Neuronal stem cell (in vitro differentiated cells): ENCODE measurements around the gene COTL1.

Experiments used
- DNase-seq: peaks from one replicate; pipeline ENCODE4 v3.0.0-alpha.2; 2013; ENCODE audit warnings: low spot score
- H2AFZ ChIP-seq: one replicate; pipeline ENCODE4 v1.6.1; 2013; ENCODE audit warnings: mild to moderate bottlenecking, low read length, inconsistent platforms
- H2AK5ac ChIP-seq: 2 replicates; pipeline ENCODE4 v1.6.1; 2013; ENCODE audit warnings: low read depth, mild to moderate bottlenecking, inconsistent platforms, low read length, moderate library complexity, mixed read lengths
- H2BK120ac ChIP-seq: 2 replicates; pipeline ENCODE4 v1.6.1; 2013; ENCODE audit warnings: low read depth, mild to moderate bottlenecking, inconsistent platforms, low read length, moderate library complexity, mixed read lengths
- H2BK12ac ChIP-seq: one replicate; pipeline ENCODE4 v1.6.1; 2013; ENCODE audit warnings: low read length, inconsistent platforms
- H2BK15ac ChIP-seq: 2 replicates; pipeline ENCODE4 v1.6.1; 2013; ENCODE audit warnings: mild to moderate bottlenecking, low read length, inconsistent platforms, mixed read lengths
- H2BK5ac ChIP-seq: one replicate; pipeline ENCODE4 v1.6.1; 2013; ENCODE audit warnings: inconsistent platforms, mild to moderate bottlenecking, low read length, moderate library complexity
- H3K14ac ChIP-seq: one replicate; pipeline ENCODE4 v1.6.1; 2013; ENCODE audit warnings: low read length, inconsistent platforms
- H3K18ac ChIP-seq: 2 replicates; pipeline ENCODE4 v1.6.1; 2013; ENCODE audit warnings: low read length, inconsistent platforms
- H3K23ac ChIP-seq: 2 replicates; pipeline ENCODE4 v1.6.1; 2013; ENCODE audit warnings: low read depth, mild to moderate bottlenecking, mixed read lengths, low read length, inconsistent platforms; ENCODE audit not compliant: poor library complexity
- H3K27ac ChIP-seq: replicated peaks from 3 replicates; pipeline ENCODE4 v1.5.1; 2013; ENCODE audit warnings: low read length, inconsistent platforms
- H3K27me3 ChIP-seq, 3 experiments: 2 replicates each; pipeline ENCODE4 v1.6.1; 2013; ENCODE audit warnings: low read length in 3 of 3, mild to moderate bottlenecking in 2 of 3, inconsistent platforms in 1 of 3, low read depth in 1 of 3, mixed read lengths in 1 of 3, moderate library complexity in 1 of 3; ENCODE audit not compliant: control insufficient read depth in 3 of 3, insufficient read depth in 3 of 3
- H3K36me3 ChIP-seq, 2 donors: replicated peaks in 1 of 2; 2 replicates each; pipeline ENCODE4 v1.6.1; 2013; ENCODE audit warnings: low read length in 2 of 2; ENCODE audit not compliant: control insufficient read depth in 2 of 2, insufficient read depth in 2 of 2
- H3K4ac ChIP-seq: 2 replicates; pipeline ENCODE4 v1.6.1; 2013; ENCODE audit warnings: inconsistent platforms, mild to moderate bottlenecking, low read length, moderate library complexity
- H3K4me1 ChIP-seq, 2 donors: 1 replicate in 1 of 2; 2 replicates in 1 of 2; pipeline ENCODE4 v1.6.1; 2013; ENCODE audit warnings: low read length in 2 of 2, low read depth in 1 of 2; ENCODE audit not compliant: control insufficient read depth in 2 of 2, insufficient read depth in 1 of 2
- H3K4me2 ChIP-seq: one replicate; pipeline ENCODE4 v1.6.1; 2013; ENCODE audit warnings: mild to moderate bottlenecking, low read length, inconsistent platforms; ENCODE audit not compliant: insufficient read depth, poor library complexity, severe bottlenecking
- H3K4me3 ChIP-seq, 2 donors: 2 replicates each; pipeline ENCODE4 v1.5.1; 2013; ENCODE audit warnings: low read length in 2 of 2, mild to moderate bottlenecking in 2 of 2, inconsistent platforms in 1 of 2, moderate library complexity in 1 of 2
- H3K79me1 ChIP-seq: one replicate; pipeline ENCODE4 v1.6.1; 2013; ENCODE audit warnings: low read depth, mild to moderate bottlenecking, inconsistent platforms, low read length, moderate library complexity
- H3K9ac ChIP-seq: one replicate; pipeline ENCODE4 v1.6.1; 2013; ENCODE audit warnings: mild to moderate bottlenecking, low read depth, low read length, inconsistent platforms; ENCODE audit not compliant: poor library complexity
- H3K9me3 ChIP-seq, 2 donors: replicated peaks in 1 of 2; 2 replicates each; pipeline versions ENCODE3 to v1.6.1; 2013; ENCODE audit warnings: low read length in 2 of 2, mild to moderate bottlenecking in 2 of 2, inconsistent platforms in 1 of 2, low read depth in 1 of 2, mixed read lengths in 1 of 2, moderate library complexity in 1 of 2; ENCODE audit not compliant: control insufficient read depth in 2 of 2, insufficient read depth in 1 of 2
- H4K8ac ChIP-seq: one replicate; pipeline ENCODE4 v1.6.1; 2013; ENCODE audit warnings: low read depth, mild to moderate bottlenecking, inconsistent platforms, low read length, moderate library complexity
- H4K91ac ChIP-seq: one replicate; pipeline ENCODE4 v1.6.1; 2013; ENCODE audit warnings: low read length, low read depth, mild to moderate bottlenecking, inconsistent platforms; ENCODE audit not compliant: poor library complexity
- WGBS, 2 donors: extraction: QIAGEN DNeasy Blood & Tissue Kit; methylation state at CpG; one replicate each; pipeline ENCODE4 v1.1.7; 2013; ENCODE audit warnings: missing lambda C conversion rate in 2 of 2, mixed read lengths in 1 of 2; ENCODE audit not compliant: insufficient read length in 2 of 2, insufficient replicate concordance in 1 of 2; ENCODE audit errors: extremely low coverage in 2 of 2; 5-methylcytosine and 5-hydroxymethylcytosine counted together

COTL1 gene

GRCh38 chr16:84557059-84557458, 60.8 kb downstream of the COTL1 start:
- H3K9ac ChIP-seq = no peak overlapping the region
- H3K79me1 ChIP-seq = no peaks in the 10 kb centered on the region
- H3K18ac ChIP-seq = no peak overlapping the region
- H3K4me2 ChIP-seq = no peak overlapping the region
- peaks cover 0 to 10% of the 10 kb centered on the region in 2 donors for H3K36me3 ChIP-seq
- DNase-seq = no peak
- no CpG with 5 or more reads among the region's 6 CpGs for WGBS, 2 donors
- H2BK12ac ChIP-seq = no peak overlapping the region
- H3K4me1 ChIP-seq = peaks cover 21 to 43% of the 10 kb centered on the region in 2 donors
- no peak overlapping the region for H2BK15ac ChIP-seq
- no peak overlapping the region for H2AFZ ChIP-seq
- no peak overlapping the region for H3K14ac ChIP-seq
- H3K4me3 ChIP-seq = no peak overlapping the region
- H2BK5ac ChIP-seq = no peak overlapping the region
- no peak overlapping the region for H4K91ac ChIP-seq
- H3K27me3 ChIP-seq = no peaks in the 10 kb centered on the region
- no peak overlapping the region for H2AK5ac ChIP-seq
- no peak overlapping the region for H4K8ac ChIP-seq
- no peak overlapping the region for H2BK120ac ChIP-seq
- no peaks in the 10 kb centered on the region for H3K9me3 ChIP-seq
- no peak overlapping the region for H3K4ac ChIP-seq
- H3K27ac ChIP-seq = no peak overlapping the region
- no peak overlapping the region for H3K23ac ChIP-seq

- Histone ChIP-seq H3K27ac (peak overlapping the region; percentile 27), H3K14ac (no peak overlapping the region), H3K18ac (peak overlapping the region; percentile 76), H2BK12ac (no peak overlapping the region), H3K4me3 (no peak overlapping the region), H2BK5ac (no peak overlapping the region), H3K27me3 (no peaks in the 10 kb centered on the region), H3K4me2 (no peak overlapping the region), H2AFZ (no peak overlapping the region), H3K4ac (no peak overlapping the region), H3K23ac (no peak overlapping the region), H2AK5ac (no peak overlapping the region), H3K36me3 (no peaks in the 10 kb centered on the region), H4K8ac (no peak overlapping the region), H2BK120ac (no peak overlapping the region), H3K79me1 (no peaks in the 10 kb centered on the region), H2BK15ac (no peak overlapping the region), H3K4me1 (peaks cover 20 to 46% of the 10 kb centered on the region in 2 donors), H3K9me3 (no peaks in the 10 kb centered on the region), H3K9ac (no peak overlapping the region), H4K91ac (no peak overlapping the region)
- no peak for DNase-seq
- WGBS, 2 donors = no CpG with 5 or more reads among the region's 19 CpGs
Observed at GRCh38 chr16:84555418-84556196, 62.3 kb downstream of the COTL1 start.

DNA sequence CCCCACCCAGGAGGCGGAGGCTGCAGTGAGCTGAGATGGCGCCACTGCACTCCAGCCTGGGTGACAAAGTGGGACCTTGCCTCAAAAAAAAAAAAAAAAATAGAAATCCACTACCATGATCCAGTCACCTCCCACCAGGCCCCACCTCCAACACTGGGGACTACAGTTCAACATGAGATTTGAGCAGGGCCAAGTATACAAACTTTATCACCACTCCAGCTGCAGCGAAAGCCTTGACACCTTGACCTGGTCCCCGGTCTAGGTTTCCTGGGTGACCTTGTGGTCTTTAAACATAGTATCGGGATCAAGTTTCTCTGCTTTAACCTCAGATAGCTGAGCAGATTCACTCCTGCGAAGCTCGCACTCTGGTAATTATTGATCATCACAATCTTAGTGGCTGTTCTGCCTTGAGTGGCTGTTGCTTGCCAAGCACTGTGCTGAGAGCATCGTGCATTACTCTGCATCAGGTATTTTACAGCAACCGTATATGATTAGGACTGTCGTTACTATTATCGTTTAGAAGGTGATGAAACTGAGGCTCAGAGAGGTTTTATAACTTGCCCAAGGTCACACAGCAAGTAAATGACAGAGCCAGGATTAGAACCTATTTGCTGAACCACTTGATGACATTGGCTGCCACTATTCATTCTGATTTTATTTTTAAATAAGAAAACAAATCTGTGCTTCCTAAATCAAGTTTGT, 63.1 kb downstream of the COTL1 start:
- Histone ChIP-seq H2AFZ (no peak overlapping the region), H3K9me3 (no peaks in the 10 kb centered on the region), H3K9ac (no peak overlapping the region), H2AK5ac (no peak overlapping the region), H4K8ac (no peak overlapping the region), H3K27ac (no peak overlapping the region), H3K23ac (no peak overlapping the region), H3K27me3 (no peaks in the 10 kb centered on the region), H3K4me3 (no peak overlapping the region), H2BK5ac (no peak overlapping the region), H2BK120ac (no peak overlapping the region), H3K4me2 (no peak overlapping the region), H3K18ac (no peak overlapping the region), H4K91ac (no peak overlapping the region), H2BK12ac (no peak overlapping the region), H3K4ac (no peak overlapping the region), H3K79me1 (no peaks in the 10 kb centered on the region), H3K4me1 (peaks cover 22 to 47% of the 10 kb centered on the region in 2 donors), H3K14ac (no peak overlapping the region), H3K36me3 (no peaks in the 10 kb centered on the region), H2BK15ac (no peak overlapping the region)
- no peak for DNase-seq
- WGBS, 2 donors = no CpG with 5 or more reads among the region's 11 CpGs

DNA sequence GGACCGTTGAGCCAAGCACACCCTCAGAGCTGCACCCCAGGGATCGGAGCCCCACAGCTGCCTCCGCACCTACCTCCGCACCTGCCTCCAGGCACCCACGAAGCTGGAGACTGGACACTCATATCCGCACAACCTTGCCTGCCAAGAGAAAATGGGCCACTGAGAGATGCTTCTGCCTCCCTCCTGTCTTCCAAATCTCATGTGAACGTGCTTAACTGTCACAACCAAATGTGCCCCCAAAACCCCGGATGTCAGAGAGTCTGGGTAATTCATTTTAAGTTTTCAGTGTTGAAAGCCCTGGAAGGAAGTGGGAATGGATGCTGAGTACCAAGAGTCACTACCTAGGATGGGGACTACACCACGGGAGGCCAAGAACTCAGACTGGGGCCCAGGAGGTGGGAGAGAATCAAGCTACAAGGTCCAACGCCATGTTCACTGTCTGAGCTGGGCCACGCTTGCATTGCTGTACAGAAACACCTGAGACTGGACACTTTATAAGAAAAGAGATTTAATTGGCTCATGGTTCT, 63.9 kb downstream of the COTL1 start:
- H3K4me1 ChIP-seq = peaks cover 23 to 52% of the 10 kb centered on the region in 2 donors
- peak overlapping the region; percentile 72 for H2AK5ac ChIP-seq
- H3K4me3 ChIP-seq = no peak overlapping the region
- H3K9me3 ChIP-seq = no peaks in the 10 kb centered on the region
- H3K4me2 ChIP-seq = no peak overlapping the region
- H3K4ac ChIP-seq = no peak overlapping the region
- H3K36me3 ChIP-seq = no peaks in the 10 kb centered on the region
- H4K8ac ChIP-seq = no peak overlapping the region
- no peak overlapping the region for H4K91ac ChIP-seq
- H2BK120ac ChIP-seq = no peak overlapping the region
- peak overlapping the region; percentile 90 for H2BK15ac ChIP-seq
- H2AFZ ChIP-seq = no peak overlapping the region
- no peaks in the 10 kb centered on the region for H3K79me1 ChIP-seq
- H3K14ac ChIP-seq = no peak overlapping the region
- no CpG with 5 or more reads among the region's 11 CpGs for WGBS, 2 donors
- H3K27ac ChIP-seq = no peak overlapping the region
- H2BK12ac ChIP-seq = peak overlapping the region; percentile 68
- H3K23ac ChIP-seq = no peak overlapping the region
- no peaks in the 10 kb centered on the region for H3K27me3 ChIP-seq
- DNase-seq = no peak
- no peak overlapping the region for H3K9ac ChIP-seq
- peak overlapping the region; percentile 84 for H3K18ac ChIP-seq
- no peak overlapping the region for H2BK5ac ChIP-seq
